ENCODE results near the gene IL1RAPL2. TPM values are rescaled to one million over a fixed set of nuclear protein-coding genes. Genes with fewer than 3 reads are reported as not detected.

The IL1RAPL2 gene
- total RNA-seq, 2 donors from 2014 or later, result not detected

- TF ChIP-seq, protein P1, sequence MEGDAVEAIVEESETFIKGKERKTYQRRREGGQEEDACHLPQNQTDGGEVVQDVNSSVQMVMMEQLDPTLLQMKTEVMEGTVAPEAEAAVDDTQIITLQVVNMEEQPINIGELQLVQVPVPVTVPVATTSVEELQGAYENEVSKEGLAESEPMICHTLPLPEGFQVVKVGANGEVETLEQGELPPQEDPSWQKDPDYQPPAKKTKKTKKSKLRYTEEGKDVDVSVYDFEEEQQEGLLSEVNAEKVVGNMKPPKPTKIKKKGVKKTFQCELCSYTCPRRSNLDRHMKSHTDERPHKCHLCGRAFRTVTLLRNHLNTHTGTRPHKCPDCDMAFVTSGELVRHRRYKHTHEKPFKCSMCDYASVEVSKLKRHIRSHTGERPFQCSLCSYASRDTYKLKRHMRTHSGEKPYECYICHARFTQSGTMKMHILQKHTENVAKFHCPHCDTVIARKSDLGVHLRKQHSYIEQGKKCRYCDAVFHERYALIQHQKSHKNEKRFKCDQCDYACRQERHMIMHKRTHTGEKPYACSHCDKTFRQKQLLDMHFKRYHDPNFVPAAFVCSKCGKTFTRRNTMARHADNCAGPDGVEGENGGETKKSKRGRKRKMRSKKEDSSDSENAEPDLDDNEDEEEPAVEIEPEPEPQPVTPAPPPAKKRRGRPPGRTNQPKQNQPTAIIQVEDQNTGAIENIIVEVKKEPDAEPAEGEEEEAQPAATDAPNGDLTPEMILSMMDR (IDR thresholded peaks at IDR 0.05), result no peak
- H3K4me3 ChIP-seq, result no peak overlapping the region
- no peak for DNase-seq (ENCODE audit: low spot score)
Observed at GRCh38 chrX:105050921-105051320, 484.9 kb downstream of the IL1RAPL2 start.

DNA sequence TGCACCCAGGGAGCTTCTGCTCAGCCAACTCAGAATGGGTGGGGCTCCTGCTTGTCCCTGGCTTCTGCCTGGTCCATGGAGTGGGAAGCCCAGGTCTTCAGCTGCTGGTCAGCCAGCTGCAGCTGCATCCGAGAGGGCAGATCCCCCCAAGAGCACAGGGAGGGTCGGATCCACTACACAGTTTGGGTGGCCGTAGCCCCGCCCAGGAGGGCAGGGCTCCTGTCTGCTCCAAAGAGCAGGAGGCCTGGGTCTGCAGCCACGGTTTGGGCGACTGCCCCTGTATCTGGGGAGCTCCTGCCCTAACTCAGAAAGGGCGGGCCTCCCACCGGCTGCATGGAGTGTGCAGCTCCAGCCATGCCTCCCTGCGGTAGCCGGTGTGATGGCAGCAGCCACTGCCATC is 485.4 kb downstream of the IL1RAPL2 start:
- DNase-seq (ENCODE audit: low spot score), result no peak
- H3K4me3 ChIP-seq, result no peak overlapping the region
- no peak overlapping the region for H3K27ac ChIP-seq
- no peaks in the 10 kb centered on the region for H3K9me3 ChIP-seq
- TF ChIP-seq, protein P1 (IDR thresholded peaks at IDR 0.05), result no peak
- H3K27me3 ChIP-seq, result no peaks in the 10 kb centered on the region
- H3K4me1 ChIP-seq, result no peaks in the 10 kb centered on the region
- no peaks in the 10 kb centered on the region for H3K36me3 ChIP-seq

More at GRCh38 chrX:105050921-105051320, 484.9 kb downstream of the IL1RAPL2 start:
- no peaks in the 10 kb centered on the region for H3K9me3 ChIP-seq
- no peaks in the 10 kb centered on the region for H3K4me1 ChIP-seq
- no peaks in the 10 kb centered on the region for H3K27me3 ChIP-seq
- H3K36me3 ChIP-seq, result no peaks in the 10 kb centered on the region
- no peak overlapping the region for H3K27ac ChIP-seq

DNA sequence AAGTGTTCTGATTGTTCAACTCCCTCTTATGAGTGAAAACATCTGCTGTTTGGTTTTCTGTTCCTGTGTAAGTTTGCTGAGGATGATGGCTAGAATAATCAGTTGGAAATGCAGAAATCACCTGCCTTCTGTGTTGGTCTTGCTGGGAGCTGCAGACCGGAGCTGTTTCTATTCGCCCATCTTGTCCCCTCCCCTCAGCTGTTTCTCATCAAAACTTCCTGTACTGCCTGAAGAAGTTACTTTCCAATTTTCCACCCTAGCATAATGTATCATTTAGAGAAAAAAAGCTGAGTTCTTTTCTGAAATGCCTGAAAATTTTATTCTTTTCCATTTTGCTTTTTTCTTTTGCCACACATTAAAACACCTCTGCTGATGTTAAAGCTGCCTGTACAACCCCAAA is 486.9 kb downstream of the IL1RAPL2 start:
- H3K36me3 ChIP-seq, result no peaks in the 10 kb centered on the region
- H3K4me3 ChIP-seq, result no peak overlapping the region
- TF ChIP-seq, protein P1 (IDR thresholded peaks at IDR 0.05), result no peak
- H3K27me3 ChIP-seq, result no peaks in the 10 kb centered on the region
- no peak for DNase-seq (ENCODE audit: low spot score)
- H3K27ac ChIP-seq, result no peak overlapping the region
- H3K9me3 ChIP-seq, result no peaks in the 10 kb centered on the region
- no peaks in the 10 kb centered on the region for H3K4me1 ChIP-seq

DNA sequence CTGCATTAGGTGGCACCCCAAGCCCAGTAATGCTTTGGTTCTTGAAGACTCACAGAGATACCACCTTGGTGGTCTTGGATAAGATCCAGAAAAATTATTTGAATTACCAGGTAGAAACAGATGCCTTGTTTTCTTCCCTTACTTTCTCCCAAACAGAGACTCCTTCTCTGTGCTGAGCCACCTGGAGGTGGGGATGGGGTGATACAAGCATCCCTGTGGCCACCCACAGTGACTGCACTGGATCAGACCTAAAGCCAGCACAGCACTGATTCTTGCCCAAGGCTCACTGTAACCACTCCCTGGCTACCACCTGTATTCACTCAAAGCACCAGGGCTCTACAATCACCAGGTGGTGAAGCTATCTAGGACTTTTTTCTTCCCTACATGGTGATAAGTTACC is 497.7 kb downstream of the IL1RAPL2 start:
- Histone ChIP-seq H3K4me3 (no peak overlapping the region), H3K36me3 (no peaks in the 10 kb centered on the region), H3K4me1 (no peaks in the 10 kb centered on the region), H3K27ac (no peak overlapping the region), H3K9me3 (peaks cover 0 to 3% of the 10 kb centered on the region in 2 donors), H3K27me3 (no peaks in the 10 kb centered on the region)
- no peak for DNase-seq (ENCODE audit: low spot score)
- TF ChIP-seq, protein P1 (IDR thresholded peaks at IDR 0.05), result no peak

- no peaks in the 10 kb centered on the region for H3K27me3 ChIP-seq
- DNase-seq (ENCODE audit: low spot score), result no peak
- TF ChIP-seq, protein P1 (IDR thresholded peaks at IDR 0.05), result no peak
- no peaks in the 10 kb centered on the region for H3K9me3 ChIP-seq
- H3K27ac ChIP-seq, result no peak overlapping the region
- no peak overlapping the region for H3K4me3 ChIP-seq
- H3K4me1 ChIP-seq, result no peaks in the 10 kb centered on the region
- H3K36me3 ChIP-seq, result no peaks in the 10 kb centered on the region
Observed at GRCh38 chrX:105098201-105098600, 532.2 kb downstream of the IL1RAPL2 start.

- H3K9me3 ChIP-seq, result no peaks in the 10 kb centered on the region
- no peak overlapping the region for H3K4me3 ChIP-seq
- TF ChIP-seq, protein P1 (IDR thresholded peaks at IDR 0.05), result no peak
Observed at GRCh38 chrX:105098812-105099211, 532.8 kb downstream of the IL1RAPL2 start.

More at GRCh38 chrX:105098812-105099211, 532.8 kb downstream of the IL1RAPL2 start:
- H3K4me1 ChIP-seq, result no peaks in the 10 kb centered on the region
- no peaks in the 10 kb centered on the region for H3K27me3 ChIP-seq
- no peak for DNase-seq (ENCODE audit: low spot score)
- H3K36me3 ChIP-seq, result no peaks in the 10 kb centered on the region
- H3K27ac ChIP-seq, result no peak overlapping the region

All from right atrium auricular region (tissue), 2 donors.